ENCODE data around the gene CNNM4.

CNNM4 gene

DNA sequence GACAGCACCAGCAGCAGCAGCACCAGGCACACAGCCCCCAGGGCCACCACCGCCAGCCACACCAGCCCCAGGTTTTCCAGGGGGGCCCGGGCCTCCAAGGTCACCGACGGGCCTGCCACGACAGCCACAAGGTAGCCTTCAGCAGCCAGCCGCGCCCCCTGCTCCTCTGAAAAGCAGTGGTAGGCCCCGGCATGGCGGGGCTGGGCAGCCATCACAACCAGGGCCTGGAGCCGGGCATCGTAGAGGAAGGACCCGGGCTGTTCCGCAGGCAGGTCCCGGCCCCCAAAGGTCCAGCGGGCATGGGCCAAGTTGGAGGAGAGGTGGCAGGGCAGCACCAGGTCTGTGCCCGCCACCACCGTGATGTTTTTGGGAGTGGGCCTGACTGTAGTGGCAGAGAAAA lies 100.4 kb downstream of the CNNM4 start:
- no peak for DNase-seq
